Activated B cell treated with CpG ODN at 0.5 μM for 24 hours (primary cell): Measurements from ENCODE around the gene FBXL13. TPM values are rescaled to one million over a fixed set of nuclear protein-coding genes. Genes with fewer than 3 reads are reported as not detected.

Source experiments
- ATAC-seq: fragments of 200-7000 bp; cut with Tn5 transposase; one replicate; pipeline ENCODE4 v1.10.0; 2021; ENCODE audit warnings: low read depth, mild to moderate bottlenecking, moderate library complexity
- CTCF ChIA-PET: fragments of 350-600 bp; sonication (Branson Sonifier 250); formaldehyde crosslinking; loops from one replicate; lab custom pipeline; 2021; ENCODE audit warnings: antibody characterized with exemption; lab: Charles Lee
- POLR2A ChIA-PET: fragments of 350-600 bp; sonication (Branson Sonifier 250); formaldehyde crosslinking; loops from one replicate; lab custom pipeline; 2021; ENCODE audit warnings: antibody characterized with exemption; lab: Charles Lee
- DNase-seq: peaks from one replicate; pipeline ENCODE4 v3.0.0; 2022
- H3K27ac Mint-ChIP-seq: one replicate; pipeline ENCODE4 v1.8.0; 2020; ENCODE audit warnings: mixed read lengths
- H3K27me3 Mint-ChIP-seq: one replicate; pipeline ENCODE4 v1.8.0; 2021; ENCODE audit warnings: mixed read lengths
- H3K36me3 Mint-ChIP-seq: one replicate; pipeline ENCODE4 v1.8.0; 2021; ENCODE audit warnings: low read depth, mixed read lengths
- H3K4me1 Mint-ChIP-seq: one replicate; pipeline ENCODE4 v1.8.0; 2021; ENCODE audit warnings: mixed read lengths
- H3K4me3 Mint-ChIP-seq: one replicate; pipeline ENCODE4 v1.8.0; 2020; ENCODE audit warnings: mild to moderate bottlenecking, mixed read lengths
- H3K9me3 Mint-ChIP-seq: one replicate; pipeline ENCODE4 v1.8.0; 2020; ENCODE audit warnings: mixed read lengths
- CTCF ChIP-seq: fragments of 200-600 bp; IDR thresholded peaks from one replicate; pipeline ENCODE4 v1.8.0; 2022; ENCODE audit warnings: antibody characterized with exemption, mild to moderate bottlenecking
- intact Hi-C: fragments of 100-400 bp; cut with micrococcal nuclease; formaldehyde crosslinking; loops from one replicate; pipeline ENCODE4 v1.15.1; 2024
- total RNA-seq: library from RNA; stranded (reverse); gene quantifications from 2 replicates; pipeline ENCODE4 v1.2.3, GENCODE V29; 2022

Gene FBXL13
- total RNA-seq, 1 donor from 2014 or later: 2.9 TPM

GRCh38 chr7:102823390-102824119 lies 251.0 kb downstream of the FBXL13 start:
- H3K27me3 Mint-ChIP-seq: no peaks in the 10 kb centered on the region
- no peak for TF ChIP-seq CTCF
- no peak for ATAC-seq
- no peaks in the 10 kb centered on the region for H3K9me3 Mint-ChIP-seq
- DNase-seq: no peak
- no peaks in the 10 kb centered on the region for H3K4me1 Mint-ChIP-seq
- no peak overlapping the region for H3K4me3 Mint-ChIP-seq
- POLR2A ChIA-PET: no interaction called here
- CTCF ChIA-PET: no interaction called here
- intact Hi-C loops: no loop called here
- no peak overlapping the region for H3K27ac Mint-ChIP-seq
- peaks cover 11% of the 10 kb centered on the region for H3K36me3 Mint-ChIP-seq

- H3K27me3 Mint-ChIP-seq: no peaks in the 10 kb centered on the region
- no peak overlapping the region for H3K4me3 Mint-ChIP-seq
- intact Hi-C loops: no loop called here
- no peak for TF ChIP-seq CTCF
- DNase-seq (no peak), ATAC-seq (no peak)
- H3K36me3 Mint-ChIP-seq: peaks cover 1% of the 10 kb centered on the region
- POLR2A ChIA-PET: no interaction called here
- no peaks in the 10 kb centered on the region for H3K9me3 Mint-ChIP-seq
- no peaks in the 10 kb centered on the region for H3K4me1 Mint-ChIP-seq
- CTCF ChIA-PET: no interaction called here
- H3K27ac Mint-ChIP-seq: no peak overlapping the region
These were observed 252.4 kb downstream of the FBXL13 start for GRCh38 chr7:102821994-102822747.

GRCh38 chr7:102819151-102819550 lies 255.4 kb downstream of the FBXL13 start:
- no peak for TF ChIP-seq CTCF
- DNase-seq (no peak), ATAC-seq (no peak)
- Mint-ChIP-seq H3K4me1 (no peaks in the 10 kb centered on the region), H3K36me3 (no peaks in the 10 kb centered on the region), H3K4me3 (no peak overlapping the region), H3K27me3 (no peaks in the 10 kb centered on the region), H3K9me3 (no peaks in the 10 kb centered on the region), H3K27ac (no peak overlapping the region)
- ChIA-PET POLR2A (no interaction called here), CTCF (no interaction called here)
- intact Hi-C loops: no loop called here

- Mint-ChIP-seq H3K4me3 (no peak overlapping the region), H3K4me1 (no peaks in the 10 kb centered on the region), H3K27ac (no peak overlapping the region), H3K27me3 (no peaks in the 10 kb centered on the region), H3K9me3 (no peaks in the 10 kb centered on the region), H3K36me3 (no peaks in the 10 kb centered on the region)
- ChIA-PET CTCF (no interaction called here), POLR2A (no interaction called here)
- no peak for TF ChIP-seq CTCF
- ATAC-seq (no peak), DNase-seq (no peak)
- intact Hi-C loops: no loop called here
These were observed 256.7 kb downstream of the FBXL13 start for GRCh38 chr7:102817616-102818573.
